ENCODE results near the gene DNAJC6. TPM values are rescaled to one million over a fixed set of nuclear protein-coding genes. Genes with fewer than 3 reads are reported as not detected.

Gene DNAJC6
- total and polyA plus RNA-seq, 7 experiments from 2014 or later = 0.22 to 7.0 (median 1.8) TPM

GRCh38 chr1:65359888-65360287, 50.5 kb downstream of the DNAJC6 start:
- no peak overlapping the region for H3K27ac ChIP-seq (ENCODE audit: low read depth, low read length)
- CTCF ChIA-PET = no interaction called here
- no peak for DNase-seq
- Mint-ChIP-seq H3K9me3 (no peaks in the 10 kb centered on the region), H3K4me3 (no peak overlapping the region), H3K27me3 (peaks cover 0 to 6% (median 0%) of the 10 kb centered on the region in 5 donors), H3K36me3 (peaks cover 0 to 5% (median 0%) of the 10 kb centered on the region in 5 donors), H3K4me1 (peaks cover 0 to 2% (median 0%) of the 10 kb centered on the region in 7 donors), H3K27ac (no peak overlapping the region)
- H3K4me1 ChIP-seq (ENCODE audit: control insufficient read depth in 2 of 2, insufficient read depth in 2 of 2, low read length in 2 of 2) = no peaks in the 10 kb centered on the region
- intact Hi-C loops (cut with micrococcal nuclease) = no loop called here
- ATAC-seq = no peak
- no peak overlapping the region for H3K4me3 ChIP-seq (ENCODE audit: low read length)
- H3K9me3 ChIP-seq (ENCODE audit: control insufficient read depth in 2 of 3, low read length in 3 of 3) = no peaks in the 10 kb centered on the region
- H3K36me3 ChIP-seq (ENCODE audit: control insufficient read depth in 2 of 3, insufficient read depth in 3 of 3, low read length in 3 of 3) = no peaks in the 10 kb centered on the region
- no peaks in the 10 kb centered on the region for H3K27me3 ChIP-seq (ENCODE audit: control insufficient read depth in 2 of 2, insufficient read depth in 2 of 2, low read length in 2 of 2)
- POLR2A ChIA-PET = no interaction called here

- H3K4me3 Mint-ChIP-seq = no peak overlapping the region
- DNase-seq (no peak), ATAC-seq (no peak)
- H3K27ac Mint-ChIP-seq = no peak overlapping the region
- intact Hi-C loops (cut with micrococcal nuclease) = no loop called here
- no peaks in the 10 kb centered on the region for H3K27me3 ChIP-seq (ENCODE audit: control insufficient read depth in 2 of 2, insufficient read depth in 2 of 2, low read length in 2 of 2)
- H3K4me3 ChIP-seq (ENCODE audit: low read length) = no peak overlapping the region
- POLR2A ChIA-PET = no interaction called here
- H3K27ac ChIP-seq (ENCODE audit: low read depth, low read length) = no peak overlapping the region
- peaks cover 0 to 5% (median 0%) of the 10 kb centered on the region in 5 donors for H3K36me3 Mint-ChIP-seq
- no peaks in the 10 kb centered on the region for H3K36me3 ChIP-seq (ENCODE audit: control insufficient read depth in 2 of 3, insufficient read depth in 3 of 3, low read length in 3 of 3)
- H3K27me3 Mint-ChIP-seq = peaks cover 0 to 6% (median 0%) of the 10 kb centered on the region in 5 donors
- H3K4me1 Mint-ChIP-seq = peaks cover 0 to 2% (median 0%) of the 10 kb centered on the region in 7 donors
- no peaks in the 10 kb centered on the region for H3K4me1 ChIP-seq (ENCODE audit: control insufficient read depth in 2 of 2, insufficient read depth in 2 of 2, low read length in 2 of 2)
- H3K9me3 ChIP-seq (ENCODE audit: control insufficient read depth in 2 of 3, low read length in 3 of 3) = no peaks in the 10 kb centered on the region
- H3K9me3 Mint-ChIP-seq = no peaks in the 10 kb centered on the region
- CTCF ChIA-PET = no interaction called here
Measured at GRCh38 chr1:65360648-65361047, 51.3 kb downstream of the DNAJC6 start.

- DNase-seq (no peak), ATAC-seq (no peak)
- H3K36me3 Mint-ChIP-seq = peaks cover 0 to 5% (median 0%) of the 10 kb centered on the region in 5 donors
- H3K4me3 Mint-ChIP-seq = no peak overlapping the region
- peaks cover 0 to 6% (median 0%) of the 10 kb centered on the region in 5 donors for H3K27me3 Mint-ChIP-seq
- ChIA-PET POLR2A (no interaction called here), CTCF (interaction anchor here (0.6 to 0.7 kb wide), 2 partner anchors 406 to 1674 kb away, joined by 3 to 4 read pairs; no protein-coding TSS in a partner anchor)
- intact Hi-C loops (cut with micrococcal nuclease) = no loop called here
- no peaks in the 10 kb centered on the region for H3K36me3 ChIP-seq (ENCODE audit: control insufficient read depth in 2 of 3, insufficient read depth in 3 of 3, low read length in 3 of 3)
- H3K4me3 ChIP-seq (ENCODE audit: low read length) = no peak overlapping the region
- H3K27ac Mint-ChIP-seq = no peak overlapping the region
- H3K4me1 ChIP-seq (ENCODE audit: control insufficient read depth in 2 of 2, insufficient read depth in 2 of 2, low read length in 2 of 2) = no peaks in the 10 kb centered on the region
- no peak overlapping the region for H3K27ac ChIP-seq (ENCODE audit: low read depth, low read length)
- no peaks in the 10 kb centered on the region for H3K27me3 ChIP-seq (ENCODE audit: control insufficient read depth in 2 of 2, insufficient read depth in 2 of 2, low read length in 2 of 2)
- H3K9me3 ChIP-seq (ENCODE audit: control insufficient read depth in 2 of 3, low read length in 3 of 3) = no peaks in the 10 kb centered on the region
- H3K9me3 Mint-ChIP-seq = no peaks in the 10 kb centered on the region
- peaks cover 0 to 2% (median 0%) of the 10 kb centered on the region in 7 donors for H3K4me1 Mint-ChIP-seq
Measured at GRCh38 chr1:65362545-65362944, 53.2 kb downstream of the DNAJC6 start.

- Mint-ChIP-seq H3K27me3 (peaks cover 0 to 6% (median 0%) of the 10 kb centered on the region in 5 donors), H3K4me3 (no peak overlapping the region), H3K27ac (no peak overlapping the region), H3K9me3 (no peaks in the 10 kb centered on the region), H3K4me1 (peaks cover 0 to 2% (median 0%) of the 10 kb centered on the region in 7 donors), H3K36me3 (peaks cover 0 to 5% (median 0%) of the 10 kb centered on the region in 5 donors)
- ATAC-seq (no peak), DNase-seq (no peak)
- intact Hi-C loops (cut with micrococcal nuclease) = no loop called here
- Histone ChIP-seq H3K27me3 (ENCODE audit: control insufficient read depth in 2 of 2, insufficient read depth in 2 of 2, low read length in 2 of 2) (no peaks in the 10 kb centered on the region), H3K4me1 (ENCODE audit: control insufficient read depth in 2 of 2, insufficient read depth in 2 of 2, low read length in 2 of 2) (no peaks in the 10 kb centered on the region), H3K27ac (ENCODE audit: low read depth, low read length) (no peak overlapping the region), H3K9me3 (ENCODE audit: control insufficient read depth in 2 of 3, low read length in 3 of 3) (no peaks in the 10 kb centered on the region), H3K36me3 (ENCODE audit: control insufficient read depth in 2 of 3, insufficient read depth in 3 of 3, low read length in 3 of 3) (no peaks in the 10 kb centered on the region), H3K4me3 (ENCODE audit: low read length) (no peak overlapping the region)
- ChIA-PET POLR2A (interaction anchor here (0.7 kb wide), 1 partner anchor 1656 kb away, joined by 4 read pairs; no protein-coding TSS in a partner anchor), CTCF (interaction anchor here (0.6 to 0.7 kb wide), 2 partner anchors 405 to 1296 kb away, joined by 3 read pairs; no protein-coding TSS in a partner anchor)
Measured at GRCh38 chr1:65363484-65363883, 54.1 kb downstream of the DNAJC6 start.

GRCh38 chr1:65368403-65368802, 59.1 kb downstream of the DNAJC6 start:
- Mint-ChIP-seq H3K27me3 (peaks cover 0 to 7% (median 0%) of the 10 kb centered on the region in 5 donors), H3K4me3 (no peak overlapping the region), H3K27ac (no peak overlapping the region), H3K36me3 (peaks cover 0 to 11% (median 3%) of the 10 kb centered on the region in 5 donors), H3K4me1 (peaks cover 0 to 3% (median 0%) of the 10 kb centered on the region in 7 donors), H3K9me3 (no peaks in the 10 kb centered on the region)
- Histone ChIP-seq H3K36me3 (ENCODE audit: control insufficient read depth in 2 of 3, insufficient read depth in 3 of 3, low read length in 3 of 3) (no peaks in the 10 kb centered on the region), H3K27ac (ENCODE audit: low read depth, low read length) (no peak overlapping the region), H3K4me1 (ENCODE audit: control insufficient read depth in 2 of 2, insufficient read depth in 2 of 2, low read length in 2 of 2) (no peaks in the 10 kb centered on the region), H3K4me3 (ENCODE audit: low read length) (no peak overlapping the region), H3K9me3 (ENCODE audit: control insufficient read depth in 2 of 3, low read length in 3 of 3) (no peaks in the 10 kb centered on the region), H3K27me3 (ENCODE audit: control insufficient read depth in 2 of 2, insufficient read depth in 2 of 2, low read length in 2 of 2) (no peaks in the 10 kb centered on the region)
- ATAC-seq = no peak
- ChIA-PET POLR2A (no interaction called here), CTCF (no interaction called here)
- DNase-seq = no peak
- intact Hi-C loops (cut with micrococcal nuclease) = no loop called here

- Mint-ChIP-seq H3K4me3 (no peak overlapping the region), H3K27me3 (peaks cover 0 to 12% (median 0%) of the 10 kb centered on the region in 5 donors), H3K27ac (no peak overlapping the region), H3K4me1 (peaks cover 0 to 3% (median 0%) of the 10 kb centered on the region in 7 donors), H3K9me3 (peaks cover 0 to 9% (median 0%) of the 10 kb centered on the region in 11 donors), H3K36me3 (peaks cover 0 to 14% (median 5%) of the 10 kb centered on the region in 5 donors)
- ChIA-PET POLR2A (interaction anchor here (0.6 kb wide), 1 partner anchor 13 kb away, joined by 3 read pairs; no protein-coding TSS in a partner anchor), CTCF (no interaction called here)
- Histone ChIP-seq H3K27ac (ENCODE audit: low read depth, low read length) (no peak overlapping the region), H3K36me3 (ENCODE audit: control insufficient read depth in 2 of 3, insufficient read depth in 3 of 3, low read length in 3 of 3) (no peaks in the 10 kb centered on the region), H3K27me3 (ENCODE audit: control insufficient read depth in 2 of 2, insufficient read depth in 2 of 2, low read length in 2 of 2) (no peaks in the 10 kb centered on the region), H3K4me1 (ENCODE audit: control insufficient read depth in 2 of 2, insufficient read depth in 2 of 2, low read length in 2 of 2) (no peaks in the 10 kb centered on the region), H3K4me3 (ENCODE audit: low read length) (no peak overlapping the region), H3K9me3 (ENCODE audit: control insufficient read depth in 2 of 3, low read length in 3 of 3) (no peaks in the 10 kb centered on the region)
- intact Hi-C loops (cut with micrococcal nuclease) = no loop called here
- ATAC-seq (no peak), DNase-seq (no peak)
Measured at GRCh38 chr1:65371544-65371943, 62.2 kb downstream of the DNAJC6 start.

- DNase-seq = no peak
- Histone ChIP-seq H3K4me1 (ENCODE audit: control insufficient read depth in 2 of 2, insufficient read depth in 2 of 2, low read length in 2 of 2) (no peaks in the 10 kb centered on the region), H3K27ac (ENCODE audit: low read depth, low read length) (no peak overlapping the region), H3K4me3 (ENCODE audit: low read length) (no peak overlapping the region), H3K9me3 (ENCODE audit: control insufficient read depth in 2 of 3, low read length in 3 of 3) (no peaks in the 10 kb centered on the region), H3K27me3 (ENCODE audit: control insufficient read depth in 2 of 2, insufficient read depth in 2 of 2, low read length in 2 of 2) (no peaks in the 10 kb centered on the region), H3K36me3 (ENCODE audit: control insufficient read depth in 2 of 3, insufficient read depth in 3 of 3, low read length in 3 of 3) (no peaks in the 10 kb centered on the region)
- intact Hi-C loops (cut with micrococcal nuclease) = no loop called here
- Mint-ChIP-seq H3K27me3 (peaks cover 0 to 15% (median 0%) of the 10 kb centered on the region in 5 donors), H3K4me1 (peaks cover 0 to 3% (median 0%) of the 10 kb centered on the region in 7 donors), H3K4me3 (no peak overlapping the region), H3K36me3 (peaks cover 0 to 14% (median 5%) of the 10 kb centered on the region in 5 donors), H3K27ac (no peak overlapping the region), H3K9me3 (peaks cover 0 to 9% (median 0%) of the 10 kb centered on the region in 11 donors)
- POLR2A ChIA-PET = no interaction called here
- no peak for ATAC-seq
- CTCF ChIA-PET = no interaction called here
Measured at GRCh38 chr1:65372557-65372956, 63.2 kb downstream of the DNAJC6 start.

All from naive thymus-derived CD4-positive, alpha-beta T cell (primary cell).